Measurements from ENCODE around the gene GEMIN4. TPM values are rescaled to one million over a fixed set of nuclear protein-coding genes. Genes with fewer than 3 reads are reported as not detected.
"Not testable (repeated sequence)": the region's sequence is repeated elsewhere in the genome, so short reads cannot be mapped to it uniquely, and the experiment has no call there.

GEMIN4 gene
- total RNA-seq, 2 donors from 2014 or later = 12.9 to 31.9 TPM

DNA sequence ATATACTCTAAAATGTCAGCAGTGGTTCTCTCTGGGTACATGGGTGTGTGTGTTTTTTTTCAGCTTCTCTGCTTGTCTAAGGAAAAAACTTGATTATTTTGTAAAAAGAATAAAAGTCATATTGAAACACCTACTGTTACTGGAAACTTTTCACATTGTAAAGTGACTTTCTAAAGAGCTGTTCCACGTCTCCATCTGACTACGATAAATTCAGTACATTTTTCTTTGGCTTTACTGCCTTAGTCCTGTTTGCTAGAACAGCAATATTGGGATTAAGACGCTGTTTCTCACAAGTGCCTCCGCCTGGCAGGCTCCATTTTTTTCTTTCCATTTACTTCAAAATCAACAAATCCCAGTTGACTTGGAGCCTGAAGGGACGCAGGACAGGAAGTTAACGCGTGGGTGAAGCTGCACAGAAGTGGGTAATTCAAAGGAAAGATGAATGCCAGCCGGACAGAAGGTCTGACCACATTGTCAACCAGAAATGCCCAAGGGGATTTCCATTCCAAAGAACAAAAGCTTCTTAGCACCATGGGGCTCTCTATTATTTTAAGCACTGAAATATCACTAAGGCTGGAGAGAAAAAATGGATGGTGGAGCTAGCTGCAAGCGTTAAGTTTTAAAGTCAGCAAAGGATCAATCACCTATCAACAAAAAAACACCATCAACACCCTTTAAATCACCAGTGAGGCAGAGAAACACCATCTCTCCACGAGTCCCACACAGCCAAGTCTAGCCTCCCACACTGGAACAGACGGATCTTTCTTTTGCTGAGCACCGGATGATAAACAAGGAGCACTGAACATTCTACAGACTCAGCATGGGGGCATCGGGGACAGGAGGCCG, 21.6 kb upstream of the GEMIN4 start:
- H3K36me3 ChIP-seq = peaks cover 8% of the 10 kb centered on the region
- TF ChIP-seq, protein P1, sequence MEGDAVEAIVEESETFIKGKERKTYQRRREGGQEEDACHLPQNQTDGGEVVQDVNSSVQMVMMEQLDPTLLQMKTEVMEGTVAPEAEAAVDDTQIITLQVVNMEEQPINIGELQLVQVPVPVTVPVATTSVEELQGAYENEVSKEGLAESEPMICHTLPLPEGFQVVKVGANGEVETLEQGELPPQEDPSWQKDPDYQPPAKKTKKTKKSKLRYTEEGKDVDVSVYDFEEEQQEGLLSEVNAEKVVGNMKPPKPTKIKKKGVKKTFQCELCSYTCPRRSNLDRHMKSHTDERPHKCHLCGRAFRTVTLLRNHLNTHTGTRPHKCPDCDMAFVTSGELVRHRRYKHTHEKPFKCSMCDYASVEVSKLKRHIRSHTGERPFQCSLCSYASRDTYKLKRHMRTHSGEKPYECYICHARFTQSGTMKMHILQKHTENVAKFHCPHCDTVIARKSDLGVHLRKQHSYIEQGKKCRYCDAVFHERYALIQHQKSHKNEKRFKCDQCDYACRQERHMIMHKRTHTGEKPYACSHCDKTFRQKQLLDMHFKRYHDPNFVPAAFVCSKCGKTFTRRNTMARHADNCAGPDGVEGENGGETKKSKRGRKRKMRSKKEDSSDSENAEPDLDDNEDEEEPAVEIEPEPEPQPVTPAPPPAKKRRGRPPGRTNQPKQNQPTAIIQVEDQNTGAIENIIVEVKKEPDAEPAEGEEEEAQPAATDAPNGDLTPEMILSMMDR (IDR thresholded peaks at IDR 0.05) = no peak
- no peak overlapping the region for H3K9ac ChIP-seq (ENCODE audit: low read depth in 2 of 2, low read length in 2 of 2)
- no peak overlapping the region for H3K4me3 ChIP-seq
- intact Hi-C loops (cut with DNase I) = no loop called here
- no peaks in the 10 kb centered on the region for H3K27me3 ChIP-seq
- no peaks in the 10 kb centered on the region for H3K4me1 ChIP-seq
- H3K27ac ChIP-seq = no peak overlapping the region
- no peaks in the 10 kb centered on the region for H3K9me3 ChIP-seq
- no peak for DNase-seq

GRCh38 chr17:773016-773415, 21.0 kb upstream of the GEMIN4 start:
- peaks cover 8% of the 10 kb centered on the region for H3K36me3 ChIP-seq
- DNase-seq = no peak
- TF ChIP-seq, protein P1 (IDR thresholded peaks at IDR 0.05) = no peak
- no peak overlapping the region for H3K27ac ChIP-seq
- intact Hi-C loops (cut with DNase I) = no loop called here
- H3K4me1 ChIP-seq = no peaks in the 10 kb centered on the region
- no peak overlapping the region for H3K9ac ChIP-seq (ENCODE audit: low read depth in 2 of 2, low read length in 2 of 2)
- no peak overlapping the region for H3K4me3 ChIP-seq
- H3K27me3 ChIP-seq = no peaks in the 10 kb centered on the region
- H3K9me3 ChIP-seq = no peaks in the 10 kb centered on the region

- H3K4me1 ChIP-seq = no peaks in the 10 kb centered on the region
- DNase-seq = no peak
- intact Hi-C loops (cut with DNase I) = no loop called here
- no peak overlapping the region for H3K4me3 ChIP-seq
- H3K27ac ChIP-seq = no peak overlapping the region
- TF ChIP-seq, protein P1 (IDR thresholded peaks at IDR 0.05) = no peak
- H3K27me3 ChIP-seq = no peaks in the 10 kb centered on the region
- no peaks in the 10 kb centered on the region for H3K9me3 ChIP-seq
- peaks cover 8% of the 10 kb centered on the region for H3K36me3 ChIP-seq
- no peak overlapping the region for H3K9ac ChIP-seq (ENCODE audit: low read depth in 2 of 2, low read length in 2 of 2)
Observed at GRCh38 chr17:767076-767475, 15.0 kb upstream of the GEMIN4 start.

DNA sequence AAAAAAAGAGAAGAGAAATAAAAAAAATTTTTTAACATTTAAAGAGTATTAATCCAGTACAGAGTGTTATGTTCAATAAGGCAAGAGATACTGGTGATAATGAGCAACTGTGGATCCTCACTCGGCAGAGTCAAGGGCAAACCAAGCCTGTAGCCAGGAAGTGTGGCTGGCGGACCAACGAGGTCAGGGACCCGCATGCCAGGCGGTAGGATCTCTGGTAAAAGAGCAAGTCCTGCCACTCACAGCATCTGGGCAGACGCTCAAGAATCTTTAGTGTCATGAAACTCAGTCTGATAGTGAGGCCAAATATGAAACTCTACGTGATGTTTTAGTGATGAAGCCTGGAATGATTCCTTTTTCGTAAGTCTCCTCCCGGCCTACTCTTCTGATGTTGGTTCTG, 8.3 kb upstream of the GEMIN4 start:
- H3K4me1 ChIP-seq = no peaks in the 10 kb centered on the region
- H3K4me3 ChIP-seq = no peak overlapping the region
- no peak overlapping the region for H3K9ac ChIP-seq (ENCODE audit: low read depth in 2 of 2, low read length in 2 of 2)
- H3K27ac ChIP-seq = no peak overlapping the region
- no peaks in the 10 kb centered on the region for H3K9me3 ChIP-seq
- H3K27me3 ChIP-seq = no peaks in the 10 kb centered on the region
- DNase-seq = no peak
- TF ChIP-seq, protein P1 (IDR thresholded peaks at IDR 0.05) = no peak
- no peaks in the 10 kb centered on the region for H3K36me3 ChIP-seq
- intact Hi-C loops (cut with DNase I) = no loop called here

GRCh38 chr17:759964-760363, 7.9 kb upstream of the GEMIN4 start:
- no peaks in the 10 kb centered on the region for H3K4me1 ChIP-seq

DNA sequence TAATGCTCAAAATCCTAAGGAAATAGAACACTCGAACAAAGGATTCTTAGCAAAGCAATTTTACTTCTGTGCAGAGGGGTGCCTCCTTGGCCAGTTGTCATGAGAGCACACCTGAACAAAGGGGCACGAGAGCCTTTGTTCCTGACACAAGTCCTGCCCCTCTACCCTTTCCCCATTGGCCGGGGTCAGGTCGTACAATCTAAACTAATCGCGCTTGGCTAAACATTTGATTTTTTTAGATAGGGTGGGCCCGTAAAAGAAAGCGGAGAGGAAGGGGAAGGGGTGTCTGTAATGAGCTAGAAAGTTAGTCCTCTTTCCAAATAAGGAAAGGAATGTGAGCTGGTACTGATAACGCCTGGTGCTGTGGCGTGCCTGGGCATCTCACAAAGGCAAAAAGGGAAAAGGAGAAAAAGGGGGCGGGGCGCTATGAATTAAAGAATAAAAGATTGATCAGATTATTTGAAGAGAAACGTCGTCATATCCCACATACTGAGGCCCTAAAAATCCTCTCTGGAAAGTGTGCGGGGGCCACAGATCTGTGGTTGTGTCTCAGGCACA, 4.0 kb upstream of the GEMIN4 start:
- H3K4me1 ChIP-seq; intact Hi-C loops (cut with DNase I); H3K4me3 ChIP-seq; H3K36me3 ChIP-seq; DNase-seq; H3K9me3 ChIP-seq; H3K9ac ChIP-seq (ENCODE audit: low read depth in 2 of 2, low read length in 2 of 2); H3K27me3 ChIP-seq; H3K27ac ChIP-seq: not testable (repeated sequence)

More at GRCh38 chr17:759964-760363, 7.9 kb upstream of the GEMIN4 start:
- no peaks in the 10 kb centered on the region for H3K9me3 ChIP-seq
- H3K4me3 ChIP-seq = no peak overlapping the region
- H3K9ac ChIP-seq (ENCODE audit: low read depth in 2 of 2, low read length in 2 of 2) = no peak overlapping the region
- TF ChIP-seq, protein P1 (IDR thresholded peaks at IDR 0.05) = no peak
- intact Hi-C loops (cut with DNase I) = no loop called here
- H3K27ac ChIP-seq = no peak overlapping the region
- DNase-seq = no peak
- H3K36me3 ChIP-seq = no peaks in the 10 kb centered on the region
- no peaks in the 10 kb centered on the region for H3K27me3 ChIP-seq

GRCh38 chr17:755319-755961, 3.4 kb upstream of the GEMIN4 start:
- H3K9ac ChIP-seq (ENCODE audit: low read depth in 2 of 2, low read length in 2 of 2); H3K4me1 ChIP-seq; H3K27me3 ChIP-seq; H3K4me3 ChIP-seq; H3K9me3 ChIP-seq; intact Hi-C loops (cut with DNase I); H3K27ac ChIP-seq; H3K36me3 ChIP-seq; DNase-seq: not testable (repeated sequence)

Data from colonic mucosa (tissue), 4 donors.